DMS53 treated with DMSO at 0.1 percent for 48 hours (cell line): ENCODE results near the gene ATP6V1D.
"Not testable (repeated sequence)": the region's sequence is repeated elsewhere in the genome, so short reads cannot be mapped to it uniquely, and the experiment has no call there.

ENCODE experiments used
- DNase-seq: peaks from one replicate; lab custom pipeline; 2025; ENCODE audit not compliant: unreplicated experiment; lab: John Stamatoyannopoulos, UW

ATP6V1D gene

GRCh38 chr14:67371247-67372148 lies 11.9 kb upstream of the ATP6V1D start:
- no peak for DNase-seq

DNA sequence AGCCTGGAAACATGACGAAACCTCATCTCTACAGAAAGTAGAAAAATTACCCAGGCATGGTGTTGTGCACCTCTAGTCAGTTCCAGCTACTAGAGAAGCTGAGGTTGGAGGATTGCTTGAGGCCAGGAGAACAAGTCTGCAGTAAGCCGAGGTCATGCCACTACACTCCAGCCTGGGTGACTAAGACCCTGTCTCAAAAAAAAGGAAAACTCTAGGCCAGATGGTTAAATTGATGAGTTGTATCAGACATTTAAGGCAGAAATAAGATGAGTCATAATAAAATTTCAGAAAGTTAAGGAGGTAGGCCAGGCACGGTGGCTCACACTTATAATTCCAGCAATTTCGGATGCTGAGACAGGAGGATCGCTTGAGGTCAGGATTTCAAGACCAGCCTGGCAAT lies 11.2 kb upstream of the ATP6V1D start:
- DNase-seq = no peak

DNA sequence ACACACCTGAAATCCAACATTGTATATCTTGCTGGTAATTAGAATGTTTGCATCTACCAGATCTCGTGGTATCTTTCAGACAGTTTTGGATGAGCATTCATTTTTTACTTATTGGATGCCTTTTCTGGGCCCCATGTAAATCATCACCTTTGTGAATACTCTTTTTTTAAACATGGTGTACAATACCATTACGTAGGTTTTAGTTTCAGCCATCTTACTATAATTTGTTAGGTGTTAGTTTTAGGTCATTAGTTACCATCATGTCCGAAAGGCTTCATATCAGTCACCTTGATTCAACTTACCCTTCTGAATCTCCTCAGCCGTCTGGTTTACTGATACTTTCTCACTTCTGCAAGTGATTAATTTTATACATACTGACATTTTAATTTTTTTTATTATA lies 5.9 kb upstream of the ATP6V1D start:
- no peak for DNase-seq

GRCh38 chr14:67360470-67361206 lies 1.0 kb upstream of the ATP6V1D start:
- DNase-seq = peak; percentile 44

- no peak for DNase-seq
Observed at GRCh38 chr14:67358924-67359774, 455 bp downstream of the ATP6V1D start.

DNA sequence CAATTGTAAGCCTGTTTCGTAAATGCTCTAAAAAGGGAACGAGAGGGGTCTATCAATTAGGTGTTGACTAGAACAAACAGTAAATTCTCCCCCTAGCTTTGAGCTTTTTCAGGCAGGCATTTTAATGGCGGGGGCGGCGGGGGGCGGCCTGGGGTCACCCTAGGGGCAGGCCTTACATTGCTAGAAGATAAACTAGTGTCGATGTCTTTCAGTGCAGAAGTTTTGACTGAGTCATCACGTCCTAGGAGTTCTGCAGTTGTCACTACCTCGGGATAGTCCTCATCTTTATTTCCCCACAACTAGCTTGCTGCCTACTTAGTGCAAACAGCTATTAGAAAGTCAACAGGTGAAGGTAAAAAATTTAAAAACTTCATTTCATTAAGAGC lies 1.6 kb downstream of the ATP6V1D start:
- DNase-seq = no peak

DNA sequence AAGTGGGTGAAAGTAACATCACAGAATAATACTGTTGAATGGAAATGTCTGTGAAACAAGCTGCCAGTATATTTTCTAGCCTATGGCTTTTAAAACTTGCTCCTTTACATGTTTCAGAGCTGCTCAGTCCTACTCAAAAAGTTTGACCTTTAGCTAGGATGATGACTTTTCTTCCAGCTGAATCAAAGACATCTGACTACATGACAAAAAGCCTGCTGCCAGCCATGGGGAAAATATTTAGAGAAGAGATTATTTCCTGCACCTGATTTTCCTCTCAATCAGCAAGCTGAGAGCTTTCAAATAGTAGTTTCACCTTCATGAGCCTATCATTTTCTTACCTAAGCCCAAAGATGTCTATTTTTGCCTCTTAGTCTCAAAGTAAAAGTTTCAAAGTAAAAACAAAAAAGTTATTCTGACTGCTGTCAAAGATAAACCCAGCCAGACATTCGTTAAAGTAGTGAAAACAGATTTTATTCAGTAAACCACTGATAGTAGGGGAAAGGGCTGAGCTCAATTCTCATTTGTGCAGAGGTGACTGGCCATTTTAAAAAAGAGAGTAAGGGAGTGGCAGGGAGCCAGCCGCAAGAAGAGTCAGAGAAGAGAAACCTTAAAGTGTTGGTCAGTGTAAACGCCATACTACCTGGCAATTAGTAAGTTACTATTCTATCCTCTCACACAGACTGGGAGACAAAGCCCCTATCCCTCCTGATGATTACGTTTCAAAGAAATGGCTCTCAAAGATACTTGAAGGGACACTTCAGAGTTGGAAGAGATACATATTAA lies 2.2 kb downstream of the ATP6V1D start:
- no peak for DNase-seq

DNA sequence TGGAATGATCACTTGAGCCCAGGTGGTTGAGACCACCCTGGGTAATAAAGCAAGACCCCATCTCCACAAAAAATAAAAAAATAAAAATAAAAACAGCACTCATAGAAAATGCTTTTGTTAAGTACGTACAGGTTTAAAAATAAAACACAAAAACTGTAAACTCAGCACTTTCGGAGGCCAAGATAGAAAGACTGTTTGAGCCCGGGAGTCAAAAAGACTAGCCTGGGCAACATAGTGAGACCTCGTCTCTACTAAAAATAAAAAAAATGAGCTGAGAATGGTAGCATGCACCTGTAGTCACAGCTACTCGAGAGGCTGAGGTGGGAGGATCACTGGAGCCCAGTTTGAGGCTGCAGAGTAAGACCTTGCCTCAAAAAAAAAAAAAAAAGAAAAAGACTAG lies 7.5 kb downstream of the ATP6V1D start:
- no peak for DNase-seq

DNA sequence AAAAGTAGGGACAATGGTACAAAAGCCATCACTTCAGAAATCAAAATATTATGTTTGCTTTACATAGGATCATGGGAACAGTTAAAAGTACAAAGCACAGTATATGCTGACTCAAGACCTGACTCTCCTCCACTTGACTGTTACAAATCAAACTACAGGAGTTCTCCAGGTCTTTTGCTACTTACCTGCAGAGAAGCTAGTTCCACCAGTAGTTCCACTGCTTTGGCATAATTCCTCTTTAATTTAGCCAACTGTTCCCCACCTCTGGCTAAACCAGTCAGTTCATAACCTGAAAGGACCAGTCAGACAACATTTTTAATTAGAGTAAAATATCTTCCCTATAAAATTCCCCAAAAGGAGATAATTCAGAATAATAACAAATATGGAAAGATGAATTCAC lies 14.0 kb downstream of the ATP6V1D start:
- no peak for DNase-seq

DNA sequence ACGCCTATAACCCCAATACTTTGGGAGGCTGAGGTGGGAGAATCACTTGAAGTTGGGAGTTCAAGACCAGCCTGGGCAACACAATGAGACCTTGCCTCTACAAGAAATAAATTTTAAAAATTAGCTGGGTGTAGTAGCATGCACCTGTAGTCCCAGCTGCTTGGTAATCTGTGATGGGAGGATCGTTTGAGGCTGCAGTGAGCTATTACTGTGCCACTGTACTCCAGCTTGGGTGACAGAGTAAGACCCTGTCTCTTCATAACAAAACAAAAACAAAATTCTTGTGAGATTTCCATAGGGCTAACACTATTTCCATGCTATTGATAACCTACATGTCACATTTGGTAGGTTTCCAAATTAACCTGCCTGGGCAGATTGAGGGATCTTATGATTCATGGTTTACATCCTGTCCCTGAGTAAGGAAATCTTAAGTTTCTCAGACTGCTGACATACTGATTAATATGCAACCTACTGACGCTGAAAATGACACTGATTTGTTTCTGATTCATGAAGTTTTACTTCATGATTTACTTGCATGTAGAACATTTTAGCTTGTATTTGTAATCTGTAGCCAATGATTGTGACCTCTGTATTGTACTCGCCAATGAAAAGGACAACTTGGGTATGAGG lies 15.9 kb downstream of the ATP6V1D start:
- no peak for DNase-seq

DNA sequence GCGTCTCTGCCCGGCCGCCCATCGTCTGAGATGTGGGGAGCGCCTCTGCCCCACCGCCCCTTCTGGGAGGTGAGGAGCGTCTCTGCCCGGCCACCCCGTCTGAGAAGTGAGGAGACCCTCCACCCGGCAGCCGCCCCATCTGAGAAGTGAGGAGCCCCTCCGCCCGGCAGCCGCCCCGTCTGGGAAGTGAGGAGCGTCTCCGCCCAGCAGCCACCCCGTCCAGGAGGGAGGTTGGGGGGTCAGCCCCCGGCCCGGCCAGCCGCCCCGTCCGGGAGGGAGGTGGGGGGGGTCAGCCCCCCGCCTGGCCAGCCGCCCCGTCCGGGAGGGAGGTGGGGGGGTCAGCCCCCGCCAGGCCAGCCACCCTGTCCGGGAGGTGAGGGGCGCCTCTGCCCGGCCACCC lies 18.4 kb downstream of the ATP6V1D start:
- not testable (repeated sequence) for DNase-seq

GRCh38 chr14:67335781-67336180 lies 23.8 kb downstream of the ATP6V1D start:
- no peak for DNase-seq

GRCh38 chr14:67332468-67332867 lies 27.1 kb downstream of the ATP6V1D start:
- no peak for DNase-seq

GRCh38 chr14:67331368-67332125 lies 28.1 kb downstream of the ATP6V1D start:
- no peak for DNase-seq

- not testable (repeated sequence) for DNase-seq
Observed at GRCh38 chr14:67329666-67330065, 29.9 kb downstream of the ATP6V1D start.

GRCh38 chr14:67319142-67319541 lies 40.5 kb downstream of the ATP6V1D start:
- DNase-seq = no peak

GRCh38 chr14:67317822-67318221 lies 41.8 kb downstream of the ATP6V1D start:
- DNase-seq = no peak

GRCh38 chr14:67313153-67313552 lies 46.5 kb downstream of the ATP6V1D start:
- DNase-seq = no peak

DNA sequence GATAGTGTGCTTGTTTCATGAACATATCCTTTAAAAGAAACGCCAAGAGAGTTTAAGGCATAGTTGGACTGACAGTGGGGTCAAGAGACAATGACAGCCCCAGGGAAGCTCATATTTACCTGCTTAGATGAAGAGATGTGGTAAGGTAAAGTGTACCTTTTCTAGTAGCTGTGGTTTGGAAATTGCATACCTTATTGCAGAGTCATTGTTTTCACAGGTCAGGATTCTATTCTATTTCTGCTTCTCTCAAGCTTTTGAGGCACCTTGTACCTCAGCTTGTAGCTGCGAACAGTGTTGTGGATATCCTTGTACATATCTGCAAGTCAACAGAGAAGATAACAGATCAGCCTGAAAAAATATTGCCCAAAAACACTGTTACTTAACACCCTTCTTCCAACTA lies 47.7 kb downstream of the ATP6V1D start:
- DNase-seq = no peak
